Stimulated activated CD8-positive, alpha-beta memory T cell treated with anti-CD3 and anti-CD28 coated beads, Interleukin-4, amount 100 ng/mL, for 48 hours (primary cell): ENCODE data around the gene AACS.
A peak's percentile ranks its signal among the peaks of the same experiment; 100 is the strongest.

Experiments used
- DNase-seq: peaks from one replicate; pipeline ENCODE4 v3.0.0-alpha.2; 2020

AACS gene

DNA sequence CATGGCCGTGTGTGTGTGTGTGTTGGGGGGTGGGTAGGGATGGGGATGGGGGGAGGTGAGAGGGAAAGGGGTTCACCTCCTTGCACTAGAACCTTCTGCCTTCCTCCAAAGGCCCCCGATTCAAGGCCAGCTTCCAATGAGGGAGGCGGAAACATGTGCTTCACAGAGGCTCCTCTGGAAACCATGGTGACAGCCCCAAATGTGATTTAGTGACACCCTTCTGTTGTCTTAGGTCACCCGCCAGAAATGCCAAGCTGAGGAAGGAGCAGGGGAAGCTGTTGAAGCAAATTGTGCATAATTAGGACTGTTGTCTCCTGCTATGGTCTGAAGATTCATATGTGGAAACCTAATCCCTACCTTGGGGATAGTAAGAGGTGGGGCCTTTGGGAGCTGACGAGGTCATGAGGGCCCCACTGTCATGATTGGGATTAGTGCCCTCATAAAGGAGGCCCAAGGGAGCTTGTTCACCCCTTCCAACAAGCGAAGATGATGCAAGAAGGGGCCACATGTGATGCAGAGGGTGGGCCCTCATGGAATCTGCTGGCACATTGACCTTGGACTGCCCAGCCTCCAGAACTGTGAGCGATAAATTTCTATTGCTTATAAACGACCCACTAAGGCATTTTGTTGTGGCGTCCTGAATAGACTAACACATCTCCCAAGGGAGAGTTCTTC is 95.2 kb downstream of the AACS start:
- DNase-seq, result no peak

DNA sequence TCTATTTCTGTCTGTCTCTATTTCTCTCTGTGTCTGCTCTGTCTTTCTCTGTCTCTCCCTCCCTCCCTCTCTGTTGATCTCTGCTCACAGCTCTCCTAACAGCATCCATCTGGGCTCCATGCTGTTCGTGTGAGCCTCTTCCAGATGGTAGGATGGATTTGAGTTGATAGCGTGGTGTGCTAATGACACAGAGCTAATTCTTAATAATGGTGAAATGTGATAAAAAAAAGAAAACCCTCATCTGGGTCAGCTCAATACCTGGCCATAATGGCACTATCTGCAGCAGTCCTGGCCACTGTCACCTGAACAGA is 96.4 kb downstream of the AACS start:
- no peak for DNase-seq

DNA sequence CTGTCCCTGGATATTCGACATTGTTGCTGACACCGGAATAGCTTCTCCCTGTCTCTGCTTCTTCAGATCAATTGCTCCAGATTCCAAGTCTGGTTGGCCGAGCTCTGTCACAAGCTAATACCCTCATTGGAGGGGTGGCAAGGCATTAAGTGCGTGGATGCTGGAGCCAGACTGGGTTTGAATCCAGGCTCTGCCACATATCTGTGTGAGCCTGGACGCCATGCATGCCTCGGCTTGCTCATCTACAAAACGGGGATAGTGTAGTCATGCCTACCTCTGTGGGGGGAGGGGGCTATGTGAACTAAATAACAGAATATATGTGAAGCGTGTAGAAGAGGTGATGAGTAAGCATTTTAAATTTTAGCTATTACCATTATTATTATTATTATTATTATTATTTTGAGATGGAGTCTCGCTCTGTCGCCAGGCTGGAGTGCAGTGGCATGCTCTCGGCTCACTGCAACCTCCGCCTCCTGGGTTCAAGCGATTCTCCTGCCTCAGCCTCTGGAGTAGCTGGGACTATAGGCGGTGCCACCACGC is 97.3 kb downstream of the AACS start:
- no peak for DNase-seq

DNA sequence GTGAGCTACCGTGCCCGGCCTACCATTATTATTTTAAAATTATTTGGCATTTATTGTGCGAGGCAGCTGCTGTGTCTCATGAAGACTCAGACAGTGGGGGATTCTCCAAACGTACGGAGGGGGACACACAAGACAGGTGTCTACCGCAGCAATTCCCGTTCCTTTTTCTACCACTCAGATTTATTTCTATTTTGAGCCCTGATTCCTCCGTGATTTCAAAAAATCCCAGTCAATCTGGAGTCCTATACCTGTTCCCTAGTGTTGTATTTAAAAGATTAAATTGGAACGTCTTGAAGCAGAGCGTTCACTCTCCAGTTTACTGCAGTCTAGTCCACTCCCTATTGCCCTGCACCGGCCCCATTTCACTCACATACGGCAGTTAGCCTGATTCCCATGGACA is 97.9 kb downstream of the AACS start:
- DNase-seq, result no peak

DNA sequence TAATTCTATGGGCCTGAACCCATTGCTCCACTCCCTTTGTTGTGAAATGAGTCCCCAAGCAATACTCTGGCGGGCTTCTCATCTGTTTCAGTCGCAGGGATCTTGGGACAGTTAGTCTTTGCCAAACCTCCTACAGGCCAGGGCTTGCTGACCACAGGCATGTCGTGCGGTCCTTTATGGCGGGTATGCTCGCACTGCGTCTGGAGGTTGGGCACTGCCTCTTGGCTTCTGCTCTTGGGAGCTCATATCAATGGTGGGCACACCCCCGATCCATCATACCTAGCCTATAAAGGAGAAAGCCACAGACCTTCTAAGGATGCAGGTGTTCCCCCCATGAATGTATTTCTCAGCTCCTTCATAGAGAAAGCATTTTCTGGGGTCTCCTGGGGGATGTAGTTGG is 99.3 kb downstream of the AACS start:
- DNase-seq, result no peak

DNA sequence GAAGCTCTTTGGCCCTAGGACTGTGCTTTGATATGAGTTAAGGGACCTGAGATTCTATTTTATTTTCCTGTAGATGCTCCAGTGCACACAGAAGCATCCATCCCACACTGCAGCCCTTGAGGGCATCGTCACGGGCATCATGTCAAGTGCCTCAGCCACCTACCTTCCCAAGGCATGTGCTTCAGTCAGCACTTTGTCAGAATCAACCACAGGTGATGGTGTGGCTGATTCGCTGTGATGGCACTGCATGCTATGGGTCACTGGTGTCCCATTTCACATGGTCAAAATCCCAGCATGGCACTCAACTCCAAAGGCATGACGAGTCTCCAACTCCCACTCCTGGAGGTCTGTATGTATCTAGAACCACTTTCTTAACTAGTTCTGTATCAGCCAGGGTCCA is 100.8 kb downstream of the AACS start:
- DNase-seq, result no peak

DNA sequence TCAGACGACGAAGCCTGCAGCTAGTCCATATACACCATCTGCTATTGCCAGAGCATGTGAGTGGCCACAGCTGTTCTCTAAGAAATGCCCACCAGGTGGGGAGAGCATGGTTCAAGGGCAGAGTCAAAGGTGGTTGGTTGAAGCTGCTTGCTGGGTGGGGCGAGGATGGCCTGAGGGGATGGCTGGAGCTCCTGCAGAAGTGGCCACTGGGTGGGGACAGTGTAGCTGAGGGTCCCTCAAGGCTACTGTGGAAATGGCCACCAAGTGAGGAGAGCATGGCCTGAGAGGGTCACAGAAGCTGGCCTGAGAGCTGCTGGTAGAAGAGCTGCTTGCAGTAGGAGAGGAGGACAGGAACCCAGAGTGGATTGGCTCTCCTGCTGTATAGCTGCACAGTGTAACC is 102.4 kb downstream of the AACS start:
- no peak for DNase-seq

DNA sequence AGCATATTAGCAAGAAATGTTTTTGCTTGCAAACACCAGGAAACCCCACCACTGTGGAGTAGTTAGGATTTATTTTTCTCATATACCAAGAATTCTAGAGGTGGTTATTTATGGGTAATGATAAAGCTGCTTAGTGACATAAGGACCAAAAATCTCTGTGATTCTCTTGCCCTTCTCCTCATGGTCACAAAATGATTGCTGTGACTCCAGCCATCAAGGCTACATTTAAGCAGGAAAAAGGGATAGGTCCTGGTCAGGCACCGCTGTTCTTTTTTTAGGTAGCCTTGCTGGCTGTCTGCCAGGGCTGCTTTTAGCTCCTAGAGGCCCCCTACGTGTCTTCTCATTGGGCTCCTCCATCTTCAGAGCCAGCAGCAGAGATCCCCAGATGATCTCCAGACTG is 104.2 kb downstream of the AACS start:
- no peak for DNase-seq

DNA sequence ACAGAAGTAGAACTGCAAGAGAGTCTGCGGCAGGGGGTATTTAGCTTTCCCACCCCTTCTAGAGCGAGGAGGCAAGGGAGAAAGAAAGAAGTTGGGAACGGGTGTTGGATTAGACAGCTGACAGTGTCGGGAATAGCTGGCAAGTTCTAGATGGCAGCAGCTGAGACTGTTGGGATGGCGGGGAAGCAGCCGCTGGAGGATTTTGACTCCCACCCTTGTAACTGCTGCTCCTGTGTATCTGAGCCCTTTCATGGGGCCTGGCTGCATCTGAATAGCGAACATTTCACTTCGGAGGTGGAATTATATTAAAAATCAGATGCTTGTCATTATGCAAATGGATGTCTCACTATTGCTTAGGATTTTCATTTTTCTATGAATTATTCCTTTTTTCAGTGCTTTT is 104.6 kb downstream of the AACS start:
- no peak for DNase-seq

DNA sequence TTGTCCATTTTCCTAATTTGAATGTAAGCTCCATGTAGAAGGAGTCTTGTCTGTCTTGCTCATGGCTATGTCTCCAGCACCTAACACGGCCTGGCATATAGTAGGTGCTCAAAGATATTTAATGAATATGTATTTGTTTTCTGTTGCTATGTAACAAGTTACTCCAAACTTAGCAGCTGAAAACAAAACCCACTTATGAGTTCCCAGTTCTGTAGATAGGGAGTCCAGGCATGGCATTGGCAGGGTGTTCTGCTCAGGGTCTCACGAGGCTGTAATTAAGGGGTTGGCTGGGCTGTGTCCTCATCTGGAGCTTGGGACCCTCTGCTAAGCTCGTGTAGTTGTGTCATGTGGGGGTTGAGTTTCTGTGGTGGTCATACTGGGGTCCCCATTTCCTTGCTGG is 106.0 kb downstream of the AACS start:
- no peak for DNase-seq

DNA sequence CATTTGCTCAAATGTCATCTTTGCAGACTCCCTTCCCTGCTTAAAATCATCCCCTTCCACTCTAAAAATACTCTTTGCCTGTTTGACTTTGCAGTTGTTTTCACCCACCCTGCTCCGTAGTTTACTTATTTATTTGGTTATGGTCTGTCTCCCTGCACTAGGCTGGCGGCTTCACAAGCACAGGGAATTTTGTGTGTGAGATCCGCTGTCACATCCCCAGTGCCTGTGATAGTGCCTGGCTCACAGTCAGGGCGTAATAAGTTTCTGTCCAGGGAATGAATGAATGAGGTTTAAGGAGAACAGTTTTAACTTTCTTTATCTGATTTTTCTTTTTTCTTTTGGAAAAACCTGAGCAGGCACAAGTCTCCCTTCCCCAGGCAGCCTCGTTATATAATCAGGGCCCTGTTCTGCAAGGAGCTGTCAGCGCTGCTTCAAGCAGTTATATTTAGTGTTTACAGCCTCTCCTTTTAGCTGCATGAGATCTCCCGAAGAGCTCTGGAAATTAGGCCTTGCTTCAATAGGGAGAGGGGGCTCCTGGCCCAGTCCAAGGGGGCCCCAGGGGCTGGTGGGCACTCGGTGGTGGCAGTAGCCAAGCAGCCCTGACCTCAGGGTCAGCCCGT is 107.1 kb downstream of the AACS start:
- DNase-seq, result no peak

DNA sequence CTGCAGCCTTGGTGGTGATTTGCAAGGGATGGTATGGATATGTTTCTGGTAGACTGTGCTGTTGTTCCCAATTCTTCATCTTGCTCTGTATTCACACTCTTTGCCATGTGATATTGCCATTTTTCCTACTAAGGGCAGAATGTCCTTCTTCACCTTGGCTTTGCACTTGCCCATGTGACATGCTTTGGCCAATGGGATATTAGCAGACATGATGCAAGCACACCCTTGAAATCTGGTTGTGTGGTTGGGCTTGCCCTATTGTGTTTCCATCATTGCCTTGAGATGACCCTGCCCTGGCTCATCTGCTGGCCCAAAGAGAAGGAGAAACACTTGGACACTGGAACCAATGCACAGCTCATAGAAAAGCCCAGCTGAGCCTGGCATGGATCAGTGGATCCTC is 110.3 kb downstream of the AACS start:
- DNase-seq, result no peak

DNA sequence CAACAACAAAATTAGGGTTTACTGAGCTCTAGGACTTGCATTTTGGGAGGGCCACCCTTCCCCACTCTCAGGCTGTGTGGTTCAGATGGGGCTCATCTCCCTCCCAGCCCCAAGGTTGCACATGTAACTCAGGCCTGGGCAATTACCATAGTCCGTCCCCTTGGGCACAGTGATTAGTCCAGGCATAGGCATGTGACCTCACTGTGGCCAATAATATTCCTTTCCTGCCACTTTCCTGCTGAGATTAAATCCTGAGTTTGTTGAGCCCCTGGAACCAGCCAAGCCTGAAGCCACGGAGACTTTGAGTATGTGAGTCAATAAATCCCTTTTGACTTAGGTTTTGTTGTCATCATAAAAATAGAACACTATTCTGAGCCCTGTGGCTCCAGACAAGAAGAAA is 113.0 kb downstream of the AACS start:
- DNase-seq, result no peak

DNA sequence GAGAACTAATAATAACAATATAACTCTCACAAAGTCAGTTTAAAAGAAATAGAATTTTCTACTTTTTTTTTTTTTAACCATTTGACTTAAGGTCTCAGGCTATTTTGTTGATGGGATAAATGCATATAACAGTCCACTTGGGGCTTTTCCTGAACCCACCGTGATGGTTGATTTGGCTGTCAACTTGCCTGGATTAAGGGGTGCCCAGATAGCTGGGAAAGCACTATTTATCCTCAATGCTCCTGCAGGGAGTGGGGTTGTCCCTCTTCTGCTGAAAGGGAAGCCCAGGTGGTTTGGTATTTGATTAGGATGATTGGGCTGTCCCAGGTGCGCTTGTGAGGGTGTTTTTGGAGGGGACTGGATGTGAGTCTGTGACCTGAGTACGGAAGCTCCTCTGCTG is 114.9 kb downstream of the AACS start:
- DNase-seq, result no peak

DNA sequence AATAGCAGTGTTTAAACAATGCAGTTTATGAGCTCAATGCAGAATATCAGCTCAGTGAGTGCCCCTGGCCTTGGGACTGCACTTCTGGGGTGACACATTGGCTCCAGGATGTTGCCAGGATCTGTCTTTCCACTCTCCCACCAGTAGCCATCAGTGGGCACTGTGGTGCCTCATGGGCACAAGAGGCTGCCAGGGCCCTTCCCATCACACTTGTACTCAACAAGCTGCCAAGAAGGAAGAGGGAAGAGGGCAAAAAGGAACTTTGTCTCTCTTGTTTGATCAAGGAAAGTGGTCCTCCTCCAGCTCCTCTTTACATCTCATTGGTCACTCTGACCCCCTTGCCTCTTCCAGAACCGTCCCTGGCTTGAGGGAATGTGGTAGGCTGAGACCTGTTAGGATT is 115.9 kb downstream of the AACS start:
- DNase-seq, result no peak

DNA sequence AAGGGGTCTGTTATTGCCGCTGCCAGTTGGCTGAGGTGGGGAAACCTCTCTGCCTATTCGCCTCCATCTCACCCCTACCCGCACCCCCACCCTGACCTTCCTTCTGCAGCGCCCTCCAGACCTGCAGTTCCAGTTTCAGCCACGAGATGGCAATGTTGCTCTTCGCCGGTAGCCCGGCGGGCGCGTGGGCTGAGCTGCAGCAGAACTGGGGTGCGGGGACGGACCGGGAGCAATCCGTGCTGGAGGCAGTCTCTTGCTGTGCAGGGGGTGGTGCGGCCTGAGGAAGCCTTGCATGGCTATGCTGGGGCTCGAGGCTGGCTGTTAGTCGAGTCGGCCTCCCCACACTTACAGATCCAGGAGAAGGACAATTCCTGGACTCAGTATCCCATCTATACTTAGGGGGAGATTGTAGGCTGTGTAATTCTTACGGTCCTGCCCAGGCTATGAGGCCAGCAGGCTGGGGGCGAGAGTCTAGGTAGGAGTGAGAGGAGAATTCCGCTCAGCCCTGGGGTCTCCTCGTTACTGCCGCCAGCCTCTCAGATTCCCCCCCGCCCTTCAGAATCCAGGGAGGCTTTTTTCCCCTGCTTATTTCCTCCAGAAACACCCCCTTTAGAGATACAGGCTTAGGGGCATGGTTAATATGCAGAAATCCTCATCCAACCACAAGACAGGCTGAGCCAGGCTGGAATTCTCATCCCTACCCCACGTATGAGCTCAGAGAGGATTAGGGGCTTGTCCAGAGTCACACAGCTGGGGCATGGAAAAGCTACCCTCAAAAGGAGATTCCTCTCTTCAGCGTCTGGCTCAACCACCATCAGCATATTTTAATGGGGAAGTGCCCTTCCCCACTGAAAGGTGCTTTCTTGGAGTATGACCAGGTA is 118.2 kb downstream of the AACS start:
- peak; percentile 93 for DNase-seq

DNA sequence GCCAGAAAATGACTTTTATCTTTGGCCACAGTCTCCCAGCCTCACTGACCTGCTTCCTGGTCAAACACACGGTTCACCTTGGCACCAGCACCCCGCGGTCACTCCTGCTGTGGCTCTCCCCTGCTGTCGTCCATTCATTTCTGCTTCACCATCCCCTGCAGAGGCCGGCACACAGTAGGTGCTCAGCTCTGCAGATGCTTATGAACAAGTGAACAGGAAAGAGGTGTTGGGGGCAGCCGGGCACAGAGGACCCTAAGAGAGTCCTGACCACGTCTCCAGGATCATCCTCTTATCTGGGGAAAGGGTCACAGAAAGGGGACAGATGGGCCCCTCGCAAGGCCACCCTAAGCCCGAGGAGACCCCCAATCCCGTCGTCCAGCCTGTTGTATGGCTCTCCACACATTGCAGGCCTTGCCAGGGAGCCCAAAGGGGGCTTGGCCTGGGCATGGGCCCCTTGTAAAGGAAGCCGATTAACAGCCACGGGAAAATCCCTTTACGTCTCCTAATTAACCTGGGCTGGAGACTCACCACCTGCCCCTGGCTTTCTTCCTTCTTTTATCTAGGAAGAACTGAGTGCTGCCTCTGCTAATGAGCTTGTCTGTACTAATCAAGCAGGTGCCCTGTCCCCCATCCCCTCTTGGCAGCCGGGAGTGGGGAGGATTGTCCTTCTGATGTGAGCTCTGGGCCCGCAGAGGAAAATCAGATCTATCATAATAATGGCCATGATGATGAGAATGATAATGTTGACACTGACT is 119.2 kb downstream of the AACS start:
- DNase-seq, result no peak

DNA sequence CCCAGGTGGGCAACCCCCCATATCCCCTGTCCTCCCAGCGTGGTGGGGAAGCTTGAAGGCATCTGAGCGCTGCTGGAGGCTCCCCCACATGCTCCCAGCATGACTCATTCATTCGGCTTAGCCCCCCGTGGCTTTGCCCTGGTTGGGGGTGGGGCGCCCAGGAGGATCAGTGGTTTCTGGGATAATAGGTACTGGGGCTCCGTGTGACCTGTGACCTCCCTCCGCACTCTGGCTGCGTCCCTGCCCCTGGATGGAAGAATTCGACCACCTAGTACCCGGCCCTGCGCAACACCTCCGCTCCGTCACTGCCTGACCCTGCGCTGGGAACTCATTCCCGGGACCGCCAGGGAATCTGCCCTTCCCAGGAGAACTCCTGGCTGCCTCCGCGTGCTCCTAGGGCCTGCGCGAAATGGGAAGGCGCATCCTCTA is 120.1 kb downstream of the AACS start:
- DNase-seq, result no peak

DNA sequence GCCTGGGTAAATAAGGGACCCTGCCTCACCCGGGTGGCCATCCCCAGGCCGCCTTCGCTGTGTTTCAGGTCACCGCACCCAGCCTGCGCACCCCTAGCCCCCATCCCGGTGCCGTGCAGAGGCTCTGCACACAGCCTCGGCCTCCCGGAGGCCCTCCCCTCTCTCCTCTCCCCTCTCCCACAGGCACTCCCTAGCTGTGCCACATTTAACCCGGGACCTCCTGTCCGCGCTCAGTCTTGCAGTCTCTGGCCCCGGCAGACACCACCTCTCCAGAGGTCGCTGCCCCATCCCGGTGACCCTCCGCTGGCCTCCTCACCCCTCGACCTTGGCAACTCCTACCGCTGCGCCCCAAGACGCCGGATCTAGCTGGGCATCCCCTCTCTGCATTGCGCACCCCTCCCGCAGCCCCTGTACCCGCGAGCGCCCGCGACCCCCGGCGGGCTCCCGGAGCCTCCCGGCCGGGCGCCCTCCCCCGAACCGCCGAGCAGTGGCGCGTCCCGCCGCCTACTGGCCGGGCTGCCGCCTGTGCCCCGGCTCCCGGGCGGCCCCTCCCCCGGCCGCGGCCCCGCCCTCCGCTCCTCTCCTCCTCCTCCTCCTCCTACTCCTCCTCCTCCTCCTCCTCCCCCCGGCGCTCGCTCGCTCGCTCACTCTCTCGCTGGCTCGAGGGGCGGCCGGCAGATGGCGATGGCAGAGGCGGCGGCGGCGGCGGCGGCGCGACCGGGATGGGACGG is 120.7 kb downstream of the AACS start, which contains the start of gene TMEM132B:
Gene TMEM132B (plus strand): TSS at position 647 of the 731 bp plus-strand sequence.
- peak; percentile 67 for DNase-seq

DNA sequence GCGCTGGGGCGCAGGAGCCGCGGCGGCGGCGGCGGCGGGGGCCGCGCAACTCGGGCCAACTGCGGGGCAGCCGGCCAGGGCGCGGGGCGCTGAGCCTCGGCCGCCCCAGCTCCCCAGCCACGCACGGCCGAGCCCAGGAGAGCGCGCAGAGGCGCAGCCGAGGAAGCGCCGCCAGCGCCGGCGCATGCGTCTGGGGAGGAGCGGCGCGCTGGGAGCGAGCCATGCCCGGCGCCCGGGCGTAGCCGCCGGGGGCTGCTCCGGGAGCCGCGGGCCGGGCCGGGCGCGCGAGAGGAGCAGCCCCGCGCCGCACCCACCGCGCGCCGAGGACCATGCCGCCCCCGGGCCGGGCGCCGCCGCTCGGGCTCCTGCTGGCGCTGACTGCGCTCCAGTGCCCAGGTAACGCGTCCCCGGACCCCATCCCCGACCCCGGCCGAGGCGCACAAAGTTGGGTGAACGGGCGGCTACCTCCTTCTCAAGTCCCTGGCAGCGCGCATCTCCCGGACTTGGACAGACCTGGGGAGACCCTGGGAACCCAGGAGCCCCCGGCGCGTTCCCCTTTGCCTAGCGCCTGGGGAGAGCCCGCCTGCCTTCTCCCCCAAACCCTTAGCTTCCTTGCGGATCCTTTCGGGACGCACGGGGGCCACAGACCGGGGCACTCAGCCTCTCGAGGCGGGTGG is 121.4 kb downstream of the AACS start:
- DNase-seq, result no peak

DNA sequence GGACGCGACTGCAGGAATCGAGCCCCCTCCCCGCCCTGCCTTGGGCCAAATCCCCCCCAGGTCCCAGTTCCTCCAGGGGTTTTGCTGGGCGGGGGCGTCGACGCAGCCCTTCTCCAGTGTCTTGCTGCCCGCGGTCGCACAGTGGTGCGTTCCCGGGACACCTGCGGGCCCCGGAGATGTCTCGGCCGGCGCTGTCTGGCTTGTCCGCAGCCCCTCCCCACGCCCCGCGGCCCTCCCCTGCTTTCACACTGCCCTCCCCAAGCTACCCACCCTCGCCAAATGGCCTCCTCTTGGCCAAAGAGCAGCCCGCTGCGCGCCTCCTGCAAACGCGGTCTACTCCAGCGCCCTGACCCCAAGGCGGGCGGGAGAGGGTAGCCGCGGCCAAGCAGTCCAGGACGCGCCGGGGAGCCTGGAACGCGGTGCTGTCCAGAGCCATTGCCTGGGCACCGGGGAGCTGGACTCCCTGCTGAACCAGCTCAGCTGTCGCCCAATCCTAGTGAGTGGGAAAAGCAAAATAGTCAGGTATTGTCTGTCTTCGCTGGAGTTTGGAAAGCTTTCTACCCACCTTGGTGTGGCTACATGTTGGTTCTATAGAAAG is 122.0 kb downstream of the AACS start:
- no peak for DNase-seq
